ENCODE results near the gene TRAPPC6A.
A peak's percentile ranks its signal among the peaks of the same experiment; 100 is the strongest.
"Not testable (repeated sequence)": the region's sequence is repeated elsewhere in the genome, so short reads cannot be mapped to it uniquely, and the experiment has no call there.

The TRAPPC6A gene

GRCh38 chr19:45130888-45131615 lies 47.0 kb downstream of the TRAPPC6A start:
- no peak for DNase-seq (ENCODE audit: low read depth in 2 of 2)

- DNase-seq (ENCODE audit: low read depth in 2 of 2): no peak
These were observed 47.8 kb downstream of the TRAPPC6A start for GRCh38 chr19:45130236-45130635.

GRCh38 chr19:45128806-45129205 lies 49.2 kb downstream of the TRAPPC6A start:
- no peak for DNase-seq (ENCODE audit: low read depth in 2 of 2)

GRCh38 chr19:45128146-45128545 lies 49.9 kb downstream of the TRAPPC6A start:
- no peak for DNase-seq (ENCODE audit: low read depth in 2 of 2)

GRCh38 chr19:45126654-45127053 lies 51.4 kb downstream of the TRAPPC6A start:
- no peak for DNase-seq (ENCODE audit: low read depth in 2 of 2)

GRCh38 chr19:45125975-45126493 lies 52.0 kb downstream of the TRAPPC6A start:
- peak; percentile 31 to 44 for DNase-seq (ENCODE audit: low read depth in 2 of 2)

- no peak for DNase-seq (ENCODE audit: low read depth in 2 of 2)
These were observed 52.7 kb downstream of the TRAPPC6A start for GRCh38 chr19:45125360-45125759.

- DNase-seq (ENCODE audit: low read depth in 2 of 2): no peak
These were observed 54.0 kb downstream of the TRAPPC6A start for GRCh38 chr19:45124021-45124420.

- DNase-seq (ENCODE audit: low read depth in 2 of 2): no peak
These were observed 54.6 kb downstream of the TRAPPC6A start for GRCh38 chr19:45123440-45123850.

GRCh38 chr19:45122832-45123231 lies 55.2 kb downstream of the TRAPPC6A start:
- no peak for DNase-seq (ENCODE audit: low read depth in 2 of 2)

GRCh38 chr19:45121827-45122345 lies 56.2 kb downstream of the TRAPPC6A start:
- no peak for DNase-seq (ENCODE audit: low read depth in 2 of 2)

GRCh38 chr19:45119582-45119981 lies 58.5 kb downstream of the TRAPPC6A start:
- no peak for DNase-seq (ENCODE audit: low read depth in 2 of 2)

GRCh38 chr19:45118591-45119355 lies 59.3 kb downstream of the TRAPPC6A start:
- DNase-seq (ENCODE audit: low read depth in 2 of 2): not testable (repeated sequence)

- DNase-seq (ENCODE audit: low read depth in 2 of 2): no peak
These were observed 59.9 kb downstream of the TRAPPC6A start for GRCh38 chr19:45118106-45118505.

GRCh38 chr19:45117671-45118070 lies 60.4 kb downstream of the TRAPPC6A start:
- no peak for DNase-seq (ENCODE audit: low read depth in 2 of 2)

GRCh38 chr19:45117167-45117594 lies 60.9 kb downstream of the TRAPPC6A start:
- DNase-seq (ENCODE audit: low read depth in 2 of 2): peak; percentile 32 to 33

- no peak for DNase-seq (ENCODE audit: low read depth in 2 of 2)
These were observed 62.0 kb downstream of the TRAPPC6A start for GRCh38 chr19:45115809-45116615.

GRCh38 chr19:45114116-45114515 lies 63.9 kb downstream of the TRAPPC6A start:
- DNase-seq (ENCODE audit: low read depth in 2 of 2): no peak

GRCh38 chr19:45113628-45114027 lies 64.4 kb downstream of the TRAPPC6A start:
- no peak for DNase-seq (ENCODE audit: low read depth in 2 of 2)
